ENCODE measurements around the gene ZNF609.

ZNF609 gene

DNA sequence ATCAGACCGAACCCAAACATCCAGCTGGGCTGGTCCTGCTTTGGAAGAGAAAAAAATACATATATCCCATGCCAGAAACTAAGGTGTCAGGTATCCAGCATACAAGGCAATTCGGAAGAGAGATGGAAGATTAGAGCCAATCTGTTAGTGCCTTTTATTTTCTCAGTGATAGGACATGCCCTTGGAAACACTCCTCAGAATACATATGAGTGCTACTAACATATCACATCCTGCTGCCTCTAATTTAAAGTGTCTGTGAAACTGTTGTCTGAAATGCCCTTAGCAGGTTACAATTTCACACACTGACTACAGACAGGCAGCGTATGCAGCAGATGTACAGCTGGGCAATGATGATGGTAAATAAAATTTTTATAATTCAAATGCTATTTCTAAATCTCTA is 236.1 kb downstream of the ZNF609 start:
- TF ChIP-seq, protein P1, sequence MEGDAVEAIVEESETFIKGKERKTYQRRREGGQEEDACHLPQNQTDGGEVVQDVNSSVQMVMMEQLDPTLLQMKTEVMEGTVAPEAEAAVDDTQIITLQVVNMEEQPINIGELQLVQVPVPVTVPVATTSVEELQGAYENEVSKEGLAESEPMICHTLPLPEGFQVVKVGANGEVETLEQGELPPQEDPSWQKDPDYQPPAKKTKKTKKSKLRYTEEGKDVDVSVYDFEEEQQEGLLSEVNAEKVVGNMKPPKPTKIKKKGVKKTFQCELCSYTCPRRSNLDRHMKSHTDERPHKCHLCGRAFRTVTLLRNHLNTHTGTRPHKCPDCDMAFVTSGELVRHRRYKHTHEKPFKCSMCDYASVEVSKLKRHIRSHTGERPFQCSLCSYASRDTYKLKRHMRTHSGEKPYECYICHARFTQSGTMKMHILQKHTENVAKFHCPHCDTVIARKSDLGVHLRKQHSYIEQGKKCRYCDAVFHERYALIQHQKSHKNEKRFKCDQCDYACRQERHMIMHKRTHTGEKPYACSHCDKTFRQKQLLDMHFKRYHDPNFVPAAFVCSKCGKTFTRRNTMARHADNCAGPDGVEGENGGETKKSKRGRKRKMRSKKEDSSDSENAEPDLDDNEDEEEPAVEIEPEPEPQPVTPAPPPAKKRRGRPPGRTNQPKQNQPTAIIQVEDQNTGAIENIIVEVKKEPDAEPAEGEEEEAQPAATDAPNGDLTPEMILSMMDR (conservative IDR thresholded peaks at IDR 0.05) = no peak
- H3K27ac ChIP-seq = peak overlapping the region; percentile 21; the same call in 1 of the 2 replicates

DNA sequence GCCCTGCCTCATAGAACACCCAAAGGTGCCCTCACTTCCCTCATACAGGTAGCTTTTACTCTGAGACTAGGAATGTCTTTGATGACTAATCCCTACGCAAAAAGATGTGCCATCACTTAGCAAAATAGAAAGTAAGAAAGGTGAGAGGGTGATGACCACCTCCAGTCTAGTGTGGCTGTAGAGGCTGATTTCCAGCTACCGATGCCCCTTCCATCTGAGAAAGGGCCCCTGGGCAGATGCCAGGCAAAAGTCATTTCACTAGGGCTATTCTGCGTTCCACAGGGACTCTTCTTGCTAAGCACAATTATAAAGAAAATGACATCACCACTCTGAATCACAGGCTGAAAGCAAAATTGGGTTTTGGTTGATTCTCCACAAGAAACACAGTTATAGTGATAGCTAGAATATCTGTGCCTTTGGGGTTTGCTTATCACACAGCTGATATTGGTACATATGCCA is 237.6 kb downstream of the ZNF609 start:
- H3K27ac ChIP-seq = no peak overlapping the region
- TF ChIP-seq, protein P1 (conservative IDR thresholded peaks at IDR 0.05) = no peak

DNA sequence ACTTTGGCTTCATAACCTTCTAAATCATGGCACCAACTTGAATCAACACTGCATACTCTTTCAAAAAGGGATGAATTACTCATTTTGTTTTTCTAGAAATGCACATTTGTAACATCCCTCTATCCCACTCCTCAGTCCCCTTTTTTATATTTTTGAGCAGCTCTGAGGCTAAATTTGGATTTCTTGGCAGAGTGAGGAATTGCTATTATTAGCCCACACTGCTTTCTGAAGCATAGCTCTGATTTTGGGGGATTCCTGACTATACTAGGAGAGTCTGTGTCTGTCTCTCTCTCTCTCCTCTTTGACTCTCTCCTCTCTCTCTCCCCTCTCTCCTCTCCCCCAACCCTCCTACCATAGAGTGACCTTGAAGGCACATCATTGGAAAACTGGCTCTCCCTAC is 238.4 kb downstream of the ZNF609 start:
- TF ChIP-seq, protein P1 (conservative IDR thresholded peaks at IDR 0.05) = no peak
- H3K27ac ChIP-seq = no peak overlapping the region

DNA sequence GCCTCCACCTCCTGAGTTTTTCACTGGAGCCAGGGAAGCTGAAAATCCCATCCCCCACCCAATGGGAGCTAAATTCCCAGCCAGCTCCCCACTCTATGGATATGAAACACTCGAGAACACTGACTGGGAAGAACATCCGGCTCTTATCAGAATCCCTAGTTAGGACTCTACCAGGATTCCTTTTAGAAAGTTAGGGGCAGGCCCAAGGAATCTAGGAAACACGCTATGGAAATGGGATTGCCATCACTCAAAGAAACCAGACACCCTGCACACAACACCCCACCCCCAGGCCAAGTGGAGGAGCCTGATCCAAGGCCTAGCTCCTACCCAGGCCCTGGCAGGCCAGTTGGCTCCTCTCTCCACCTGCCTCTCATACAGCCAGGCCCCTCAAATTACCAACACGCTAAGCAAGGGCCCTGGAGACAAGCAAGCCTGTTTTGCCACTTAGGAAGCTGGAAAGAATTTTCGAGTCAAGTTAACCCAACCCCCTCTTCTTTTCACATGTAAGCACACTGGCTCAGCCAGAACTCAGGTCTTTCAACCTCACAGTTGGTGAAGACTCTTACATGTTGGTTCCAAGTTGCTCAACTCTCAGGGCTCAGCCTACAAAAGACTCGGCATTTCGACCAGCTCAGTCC is 239.5 kb downstream of the ZNF609 start:
- TF ChIP-seq, protein P1 (conservative IDR thresholded peaks at IDR 0.05) = no peak

DNA sequence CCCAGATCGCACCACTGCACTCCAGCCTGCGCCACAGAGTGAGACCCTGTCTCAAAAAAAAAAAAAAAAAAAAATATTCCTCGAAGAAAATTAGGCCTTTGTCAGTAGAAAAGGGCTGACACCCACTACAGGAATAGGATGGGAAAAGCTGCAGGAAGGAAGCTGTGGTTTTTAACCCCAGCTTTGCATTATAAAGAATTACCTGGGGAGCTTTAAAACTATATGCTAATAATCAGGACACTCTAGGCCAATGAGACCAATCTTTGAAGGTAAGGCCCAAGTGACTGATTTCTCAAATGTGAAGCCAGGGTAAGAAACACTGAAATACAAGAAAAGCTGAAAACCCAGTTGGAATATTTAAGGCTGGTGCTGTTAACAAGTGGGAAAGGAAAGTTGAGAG is 240.7 kb downstream of the ZNF609 start:
- TF ChIP-seq, protein P1 (conservative IDR thresholded peaks at IDR 0.05) = no peak
- H3K27ac ChIP-seq = no peak overlapping the region; the same call in 1 of the 2 replicates

More for the DNA sequence above, 239.5 kb downstream of the ZNF609 start:
- H3K27ac ChIP-seq = no peak overlapping the region

DNA sequence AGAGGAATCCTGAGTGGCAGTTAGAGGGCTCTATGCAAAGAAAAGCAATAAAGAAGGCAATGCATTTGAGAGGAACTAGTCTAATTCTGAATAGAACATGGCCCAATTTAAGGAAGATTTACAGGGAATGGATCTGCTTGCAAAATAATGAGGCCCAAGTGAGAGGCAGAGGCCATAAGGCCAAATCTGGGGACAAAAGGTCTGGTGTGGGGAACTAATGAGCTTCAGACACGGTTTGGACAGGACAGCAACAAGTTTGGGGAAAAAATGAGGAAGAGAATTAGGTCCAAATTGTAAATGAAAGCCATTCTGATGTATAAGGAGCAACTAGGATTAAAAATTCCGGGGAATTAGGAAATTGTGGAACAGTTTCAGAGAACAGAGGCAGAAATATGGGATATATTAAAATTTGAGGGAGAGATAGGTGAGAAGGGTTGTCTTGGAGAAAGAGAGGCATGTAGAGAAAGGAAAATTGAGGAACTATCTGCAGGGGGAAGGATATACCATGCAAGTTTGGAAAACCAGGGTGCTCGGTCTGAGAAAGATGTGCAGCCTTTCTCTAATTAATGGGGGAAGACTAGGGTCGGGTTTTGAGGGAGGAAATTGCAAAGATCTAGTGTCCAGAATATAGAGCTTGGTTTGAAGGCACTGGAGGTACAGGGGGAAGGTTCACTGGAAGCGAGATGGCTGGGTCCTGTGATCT is 241.3 kb downstream of the ZNF609 start:
- peak overlapping the region; percentile 86; the same call in 1 of the 2 replicates for H3K27ac ChIP-seq
- TF ChIP-seq, protein P1 (conservative IDR thresholded peaks at IDR 0.05) = no peak

DNA sequence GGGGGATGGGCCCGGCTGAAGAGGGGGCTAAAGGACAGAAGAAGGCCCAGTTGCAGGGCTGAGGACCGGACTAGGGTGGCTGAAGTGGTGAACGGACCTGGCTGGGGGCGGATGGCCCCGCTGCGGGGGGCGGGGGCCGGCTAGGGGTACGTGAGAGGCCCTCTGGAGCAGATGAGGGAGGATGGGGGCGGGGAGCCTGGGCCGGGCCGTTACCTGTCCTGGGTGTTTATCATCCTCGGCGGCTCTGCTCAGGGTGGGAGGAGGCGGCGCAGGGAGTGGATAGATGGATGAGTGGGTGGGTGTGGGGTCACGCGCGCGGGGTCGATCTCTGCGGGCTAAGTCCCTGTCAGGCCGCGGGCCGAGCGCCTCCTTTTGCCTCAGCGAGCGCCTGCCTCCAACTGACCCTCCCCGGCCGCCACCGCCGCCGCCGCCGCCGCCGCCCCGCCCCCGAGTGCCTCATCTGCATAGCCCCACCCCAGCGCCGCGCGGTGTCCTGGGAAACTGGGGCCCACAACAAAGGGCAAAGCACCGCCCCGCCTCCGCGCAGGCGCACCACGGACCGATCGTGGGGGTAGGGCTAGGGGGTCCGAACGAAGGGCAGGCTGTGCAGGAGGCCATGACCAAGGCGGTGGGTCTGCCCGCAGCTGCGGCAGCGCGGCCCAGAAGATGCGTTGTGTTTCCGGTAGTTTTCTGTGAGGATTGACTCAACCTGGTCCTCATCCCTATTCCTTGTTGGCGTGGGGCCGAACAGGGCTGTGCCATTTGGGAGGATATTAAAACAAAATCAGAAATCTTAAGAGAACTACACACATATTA is 242.6 kb downstream of the ZNF609 start:
- TF ChIP-seq, protein P1 (conservative IDR thresholded peaks at IDR 0.05) = no peak
- H3K27ac ChIP-seq = peak overlapping the region; percentile 86
